Erythroblast (primary cell): ENCODE measurements around the gene TRIM16.

Experiments used
- GATA1 ChIP-seq: IDR thresholded peaks from 2 replicates; pipeline ENCODE4 v1.6.1; 2011; ENCODE audit warnings: low read depth, mild to moderate bottlenecking, control low read depth, low read length, moderate library complexity
- POLR2A ChIP-seq: IDR thresholded peaks from 2 replicates; pipeline ENCODE4 v1.6.1; 2011; ENCODE audit warnings: mild to moderate bottlenecking, low read length

DNA sequence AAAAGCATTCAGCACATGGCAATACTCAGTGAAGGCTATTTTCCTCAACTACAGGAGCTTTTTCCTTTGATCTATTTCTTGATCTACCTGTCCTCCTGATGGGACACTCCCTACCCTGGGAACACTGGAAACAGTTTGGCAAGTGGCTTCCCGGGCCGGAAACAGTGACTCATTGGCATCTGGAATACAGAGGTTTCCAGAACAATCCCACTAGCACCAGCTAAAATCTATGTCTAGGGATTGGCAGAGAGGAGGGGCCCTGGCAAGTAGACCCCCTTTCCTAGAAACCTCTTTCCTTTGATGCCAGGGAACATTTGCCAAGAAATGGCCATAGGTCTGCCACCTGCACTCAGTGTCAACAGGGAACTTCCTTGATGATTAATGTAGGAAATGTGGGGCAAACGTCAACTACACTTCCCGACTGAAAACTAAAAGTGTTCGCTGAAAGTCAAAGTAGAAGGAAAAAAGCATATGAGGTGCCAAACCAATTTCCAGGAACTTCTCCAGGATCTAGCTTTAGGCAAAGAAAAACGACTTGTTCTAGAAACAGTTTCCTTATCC lies 34.2 kb downstream of the TRIM16 start:
- no peak for TF ChIP-seq POLR2A
- TF ChIP-seq GATA1, result no peak
